ENCODE data around the gene COL6A2.
"Not testable (repeated sequence)": the region's sequence is repeated elsewhere in the genome, so short reads cannot be mapped to it uniquely, and the experiment has no call there.

Gene COL6A2

DNA sequence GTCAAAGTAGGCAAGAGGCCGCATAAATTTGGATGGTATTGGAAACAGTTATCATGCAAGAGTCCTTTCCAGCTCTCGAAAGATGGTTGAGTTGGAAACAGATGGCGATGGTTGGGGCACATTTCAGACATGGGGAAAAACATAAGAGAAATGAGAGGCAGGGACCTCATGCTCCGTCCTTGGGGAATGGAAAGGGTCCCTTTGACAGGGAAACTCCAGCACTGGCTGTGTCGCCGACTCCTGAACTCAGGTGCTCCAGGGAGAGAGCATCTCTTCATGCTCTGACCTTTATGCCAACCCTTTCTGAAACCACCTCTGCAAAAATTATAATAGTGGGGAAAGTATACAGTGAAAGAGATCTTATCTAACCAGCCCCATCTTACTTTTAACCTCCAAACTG is 36.8 kb upstream of the COL6A2 start:
- DNase-seq (ENCODE audit: low spot score) = no peak

- DNase-seq (ENCODE audit: low spot score) = no peak
Measured at GRCh38 chr21:46061518-46061917, 36.4 kb upstream of the COL6A2 start.

DNA sequence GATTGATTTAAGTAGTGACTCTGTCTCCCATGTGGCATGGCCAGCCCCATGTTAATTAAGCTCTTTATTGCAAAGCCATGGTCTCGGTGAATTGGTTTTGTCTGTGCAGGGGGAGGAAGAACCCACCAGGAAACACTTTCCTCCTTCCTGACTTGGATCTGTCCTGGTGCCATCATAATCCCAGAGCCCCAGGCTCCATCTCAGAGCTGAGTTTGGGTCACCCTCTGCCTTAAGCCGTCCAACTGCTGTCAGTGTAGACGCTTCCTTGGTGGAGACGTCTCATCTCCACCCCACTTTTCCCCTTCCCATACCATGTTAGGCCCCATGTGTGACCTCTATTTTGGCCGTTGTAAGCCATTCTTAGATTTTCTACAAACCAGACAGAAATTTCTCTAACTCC is 36.0 kb upstream of the COL6A2 start:
- DNase-seq (ENCODE audit: low spot score) = no peak

DNA sequence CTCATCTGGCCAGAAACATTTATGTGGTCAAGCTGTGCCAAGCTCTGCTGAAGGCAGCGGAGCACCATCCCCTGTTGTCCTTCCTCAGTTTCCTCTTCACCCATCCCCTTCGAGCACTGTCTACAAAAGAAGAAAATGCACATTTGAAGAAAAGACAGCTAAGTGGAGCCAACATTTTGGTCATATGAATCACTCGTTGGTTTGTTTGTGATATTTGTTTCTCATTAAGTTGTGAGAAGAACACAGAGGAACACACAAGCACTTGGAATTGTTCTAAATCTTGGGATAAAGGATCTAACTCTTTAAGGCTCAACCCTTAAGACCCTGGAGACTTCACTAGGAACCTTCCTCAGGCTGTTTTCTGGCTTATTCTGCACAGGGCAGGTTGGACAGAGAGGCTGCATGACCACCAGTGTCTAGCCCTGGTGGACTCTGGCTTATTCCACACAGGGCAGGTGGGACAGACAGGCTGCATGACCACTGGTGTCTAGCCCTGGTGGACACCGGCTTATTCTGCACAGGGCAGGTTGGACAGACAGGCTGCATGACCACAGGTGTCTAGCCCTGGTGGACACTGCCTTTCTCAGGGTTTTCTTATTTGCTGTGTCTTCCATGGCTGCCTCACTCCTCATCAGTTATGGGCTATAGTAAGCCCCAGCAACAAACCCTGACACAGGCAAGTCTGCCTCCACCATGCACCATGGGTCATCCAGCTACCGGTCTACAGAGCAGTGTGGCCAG is 35.3 kb upstream of the COL6A2 start:
- DNase-seq (ENCODE audit: low spot score) = no peak

DNA sequence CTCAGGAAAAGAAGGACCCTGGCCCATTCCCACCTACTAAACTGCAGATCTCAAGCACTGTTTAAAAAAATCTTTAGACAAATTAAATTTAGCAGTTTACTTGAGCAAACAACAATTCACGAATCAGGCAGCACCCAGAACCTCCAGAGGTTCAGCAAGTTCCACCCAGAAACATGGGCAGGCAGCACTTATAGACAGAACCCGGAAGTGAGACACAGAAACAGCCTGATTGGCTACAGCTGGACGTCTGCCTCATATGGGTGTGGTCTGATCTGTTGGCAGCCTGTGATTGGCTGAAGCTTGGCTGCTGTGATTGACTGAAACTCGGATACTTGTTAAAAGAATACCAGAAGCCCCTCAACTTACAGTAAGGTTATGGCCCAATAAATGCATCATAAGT is 34.7 kb upstream of the COL6A2 start:
- no peak for DNase-seq (ENCODE audit: low spot score)

- DNase-seq (ENCODE audit: low spot score) = no peak
Measured at GRCh38 chr21:46063734-46064680, 33.9 kb upstream of the COL6A2 start.

GRCh38 chr21:46064870-46065214 is 33.1 kb upstream of the COL6A2 start:
- no peak for DNase-seq (ENCODE audit: low spot score)

DNA sequence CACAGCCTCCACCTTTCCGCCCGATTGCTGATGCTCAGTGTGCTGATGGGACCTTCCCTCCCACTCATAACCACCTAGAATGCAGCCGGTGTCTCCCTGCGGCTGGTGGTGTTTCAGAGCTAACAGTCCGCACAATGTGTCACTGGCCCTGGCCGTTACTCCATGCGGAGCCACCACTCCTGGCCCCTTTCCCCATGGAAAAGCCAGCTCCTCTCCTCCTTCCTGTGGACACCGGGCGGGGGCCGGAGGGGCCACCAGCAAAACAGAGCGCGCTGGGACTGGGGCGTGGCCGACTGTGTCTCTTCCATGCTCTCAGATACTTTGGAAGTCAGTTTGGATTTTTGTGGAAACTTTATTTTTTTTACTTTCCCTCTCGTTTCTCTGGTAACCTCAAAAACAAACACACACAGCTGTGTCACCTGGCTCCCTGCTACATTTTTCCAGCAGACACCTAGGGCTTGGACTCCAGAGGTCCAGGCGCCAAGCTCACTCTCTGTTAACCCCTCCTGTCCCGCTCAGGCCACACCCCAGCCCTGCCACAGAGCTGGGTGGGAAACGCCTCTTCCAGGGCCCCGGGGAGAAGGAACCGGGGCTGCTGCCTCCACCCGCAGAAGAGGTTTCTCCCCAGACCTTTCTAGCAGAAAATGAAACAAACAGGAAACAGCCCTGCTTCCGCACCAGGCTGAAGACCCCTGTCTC is 32.5 kb upstream of the COL6A2 start:
- peak; percentile 71 for DNase-seq (ENCODE audit: low spot score)

- DNase-seq (ENCODE audit: low spot score) = no peak
Measured at GRCh38 chr21:46065914-46066551, 31.9 kb upstream of the COL6A2 start.

- DNase-seq (ENCODE audit: low spot score) = no peak
Measured at GRCh38 chr21:46066591-46067331, 31.2 kb upstream of the COL6A2 start.

GRCh38 chr21:46067505-46068201 is 30.3 kb upstream of the COL6A2 start:
- DNase-seq (ENCODE audit: low spot score) = no peak

GRCh38 chr21:46068516-46069079 is 29.3 kb upstream of the COL6A2 start:
- DNase-seq (ENCODE audit: low spot score) = no peak

- no peak for DNase-seq (ENCODE audit: low spot score)
Measured at GRCh38 chr21:46069166-46069565, 28.7 kb upstream of the COL6A2 start.

DNA sequence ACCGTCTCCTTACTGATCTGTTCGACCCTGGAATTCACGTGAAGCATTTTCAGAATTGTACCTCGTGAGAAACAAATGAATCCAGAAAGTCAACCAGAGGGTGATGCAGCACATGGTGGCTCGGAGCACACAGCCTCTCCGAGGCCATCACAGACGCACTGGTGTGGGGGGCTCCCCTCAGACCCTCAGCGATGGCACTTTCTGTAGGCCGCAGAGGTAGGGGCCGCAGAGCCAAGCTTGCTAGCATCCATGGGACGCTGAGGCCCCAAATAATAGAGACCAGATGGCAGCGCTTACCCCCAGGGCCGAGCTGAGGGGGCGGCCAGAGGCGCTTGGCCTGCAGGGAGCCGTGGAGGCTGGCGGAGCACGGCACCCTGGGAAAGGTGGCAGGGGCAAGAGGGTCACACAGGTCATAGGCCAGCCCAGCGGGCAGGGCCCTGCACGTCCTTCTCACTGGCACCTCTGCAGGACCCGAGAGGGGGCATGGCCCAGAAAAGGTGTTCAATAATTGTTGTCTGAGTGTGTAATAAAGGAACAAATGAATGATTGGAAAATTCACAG is 28.1 kb upstream of the COL6A2 start:
- DNase-seq (ENCODE audit: low spot score) = no peak

- DNase-seq (ENCODE audit: low spot score) = no peak
Measured at GRCh38 chr21:46071082-46071481, 26.8 kb upstream of the COL6A2 start.

GRCh38 chr21:46076724-46077123 is 21.2 kb upstream of the COL6A2 start:
- not testable (repeated sequence) for DNase-seq (ENCODE audit: low spot score)

GRCh38 chr21:46077674-46078101 is 20.2 kb upstream of the COL6A2 start:
- DNase-seq (ENCODE audit: low spot score) = no peak

- no peak for DNase-seq (ENCODE audit: low spot score)
Measured at GRCh38 chr21:46078322-46078977, 19.5 kb upstream of the COL6A2 start.

DNA sequence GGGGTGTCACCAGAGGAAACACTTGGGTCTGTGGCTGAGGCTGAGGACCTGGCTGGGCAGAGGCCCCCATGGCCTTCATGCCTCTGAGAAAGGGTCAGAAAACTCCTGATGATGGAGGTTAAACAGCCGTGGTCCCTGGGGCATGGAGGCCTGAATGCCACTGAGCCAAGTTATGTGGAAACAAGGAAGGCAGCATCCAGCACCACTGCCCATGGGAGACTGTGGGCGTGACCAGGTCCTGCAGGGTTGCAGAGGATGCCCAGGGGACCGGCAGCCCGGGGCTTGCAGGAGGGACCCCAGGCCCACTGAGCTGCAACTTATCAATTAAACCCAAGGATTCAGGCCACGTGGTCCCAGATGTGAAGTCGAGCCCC is 18.9 kb upstream of the COL6A2 start:
- DNase-seq (ENCODE audit: low spot score) = no peak

All from kidney tubule cell (primary cell).